Stimulated activated CD4-positive, alpha-beta T cell treated with anti-CD3 and anti-CD28 coated beads, Interleukin-1b, Interleukin-23, amount 100 ng/mL, for 1 hour (primary cell): ENCODE results near the gene RGS8.

Experiments used
- DNase-seq, 2 donors: peaks; one replicate each; pipeline ENCODE4 v3.0.0-alpha.2; 2020; ENCODE audit warnings: low read depth in 2 of 2

The RGS8 gene

GRCh38 chr1:182684116-182684828, at the start of gene RGS8:
RGS8 (minus strand) TSS chr1:182684587; CDS start chr1:182669649, 14,938 bp downstream.
- DNase-seq, result no peak

DNA sequence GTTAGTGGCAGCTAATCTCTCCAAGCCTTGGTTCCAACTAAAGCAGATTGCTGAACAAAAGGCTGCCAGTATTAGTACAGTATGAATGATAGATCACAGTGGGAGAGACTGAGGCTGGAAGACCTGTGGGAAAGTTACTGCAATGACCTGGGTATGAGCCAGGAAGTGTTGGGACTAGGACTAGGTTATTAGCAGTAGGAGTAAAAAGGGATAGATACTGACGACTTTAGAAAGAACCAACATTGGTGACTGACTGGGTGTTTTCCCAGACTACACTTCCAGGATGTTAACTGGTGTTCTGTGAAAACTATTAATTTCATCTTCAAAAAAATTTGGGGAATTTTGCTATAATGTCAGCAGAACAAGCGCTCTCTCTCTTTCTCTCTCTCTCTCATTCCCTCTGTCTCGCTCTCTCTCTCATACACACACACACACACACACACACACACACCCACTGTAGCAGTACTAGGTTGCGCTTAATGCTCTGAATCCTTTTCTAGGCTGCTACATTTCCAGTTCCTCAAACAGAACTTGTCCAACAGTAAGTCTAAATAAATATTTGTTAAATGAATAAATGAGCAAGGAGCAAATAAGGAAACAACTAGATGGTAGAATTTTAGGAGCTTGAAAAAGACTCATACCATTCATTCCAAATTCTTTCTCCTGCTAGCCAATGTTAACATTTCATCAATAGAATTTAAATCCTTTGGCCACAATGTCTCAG, 47.6 kb upstream of the RGS8 start:
- DNase-seq, result no peak

DNA sequence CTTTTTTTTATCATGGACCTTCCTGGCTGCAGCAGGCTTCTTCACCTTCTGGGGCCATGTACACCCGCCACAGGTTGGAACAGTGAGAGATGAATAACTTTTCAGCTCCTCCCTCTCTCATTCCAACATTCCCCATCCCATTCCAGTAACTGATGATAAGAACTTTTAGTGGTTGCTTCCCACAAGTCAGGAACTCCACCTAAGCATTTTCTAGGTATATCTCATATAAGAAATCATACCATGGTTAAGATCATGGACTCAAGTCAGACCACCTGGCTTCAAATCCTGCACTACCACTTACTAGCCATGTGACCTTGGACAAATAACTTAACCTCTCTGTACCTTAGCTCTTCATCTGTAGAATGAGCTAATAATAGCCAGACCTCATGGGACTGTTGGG, 42.5 kb upstream of the RGS8 start:
- no peak for DNase-seq

DNA sequence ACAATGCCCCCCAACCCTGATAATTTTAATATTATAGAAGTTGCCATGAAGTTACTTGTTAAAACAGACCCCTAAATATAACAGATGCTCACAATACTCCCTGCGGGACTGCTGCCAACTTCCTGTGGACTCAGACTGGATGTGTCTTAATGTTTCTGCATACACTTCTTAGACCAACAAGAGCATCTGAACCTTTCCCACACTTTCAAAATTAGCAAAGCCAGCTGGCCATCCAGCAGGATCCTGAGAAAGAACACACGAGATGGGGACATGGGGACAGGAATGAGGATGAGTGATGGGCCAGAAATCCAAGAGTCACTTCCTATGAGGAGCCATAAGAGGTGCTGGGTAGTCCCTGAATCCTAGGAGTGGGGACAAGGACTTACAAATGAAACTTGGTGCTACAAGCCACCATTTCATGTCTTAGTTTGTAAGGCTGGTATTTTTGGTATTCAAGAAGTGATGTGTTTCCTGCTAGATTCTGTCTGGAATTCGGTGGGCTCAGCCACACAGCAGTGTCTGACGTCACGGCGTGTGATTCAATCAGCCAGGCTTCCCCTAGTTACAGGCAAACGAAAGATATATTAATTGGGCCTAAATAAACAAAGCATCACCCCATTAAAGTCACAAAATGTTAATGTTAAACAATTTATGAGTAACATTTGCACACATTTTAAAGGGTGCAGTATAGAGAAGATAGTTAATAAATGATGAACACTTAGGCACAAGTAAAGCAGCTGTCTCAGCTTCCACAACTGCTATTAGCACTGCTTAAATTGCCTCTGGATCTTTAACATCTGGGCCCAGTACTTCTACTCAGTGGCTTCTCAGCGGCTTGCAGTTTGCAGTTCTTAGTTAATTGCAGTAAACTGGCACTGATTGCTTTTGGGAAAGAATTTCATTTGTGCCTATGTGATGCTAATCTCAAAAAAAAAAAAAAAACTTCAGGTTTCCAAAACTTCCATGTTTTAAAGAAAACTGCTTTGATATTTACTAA, 41.2 kb upstream of the RGS8 start:
- no peak for DNase-seq

GRCh38 chr1:182724215-182724614, 39.8 kb upstream of the RGS8 start:
- no peak for DNase-seq

- DNase-seq, result no peak
These were observed 38.8 kb upstream of the RGS8 start for GRCh38 chr1:182723200-182723599.

- DNase-seq, result no peak
These were observed 37.1 kb upstream of the RGS8 start for GRCh38 chr1:182721525-182721924.

DNA sequence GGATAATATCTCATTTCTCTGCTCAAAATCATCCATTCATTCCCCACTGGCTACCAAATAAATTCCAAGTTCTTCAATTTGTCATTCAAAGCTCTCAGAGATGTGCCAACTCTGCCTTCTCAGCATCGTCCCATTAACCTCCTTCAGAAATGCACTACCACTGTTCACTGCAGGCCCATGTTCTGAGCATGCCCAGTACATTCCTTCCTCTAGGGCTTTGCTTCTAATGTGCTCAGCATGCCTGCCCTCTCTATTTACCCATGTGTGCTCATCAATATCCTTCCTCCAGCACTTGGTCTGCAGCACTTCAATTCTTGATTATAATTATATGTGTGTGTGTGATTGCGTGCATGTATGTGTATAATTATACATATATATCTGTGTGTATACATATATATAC, 36.1 kb upstream of the RGS8 start:
- no peak for DNase-seq

GRCh38 chr1:182719553-182719952, 35.2 kb upstream of the RGS8 start:
- no peak for DNase-seq

DNA sequence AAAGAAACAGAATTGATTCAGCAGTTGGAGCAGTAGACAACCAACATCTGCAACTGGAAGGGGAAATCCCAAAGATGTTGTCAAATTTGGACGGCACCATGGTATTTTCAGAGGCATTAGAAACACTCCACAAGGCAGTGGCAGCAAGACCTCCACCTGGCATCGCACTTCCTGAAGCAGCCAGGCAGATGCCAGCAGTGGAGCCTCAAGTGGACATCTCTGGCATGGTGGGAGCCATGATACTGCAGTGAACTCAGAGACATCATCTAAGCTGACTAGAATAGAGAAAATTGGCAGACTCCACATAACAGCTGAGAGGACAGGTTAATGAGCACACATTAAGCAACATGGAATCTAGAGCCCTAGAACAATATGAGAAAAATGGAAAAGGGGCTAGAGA, 33.9 kb upstream of the RGS8 start:
- no peak for DNase-seq

DNA sequence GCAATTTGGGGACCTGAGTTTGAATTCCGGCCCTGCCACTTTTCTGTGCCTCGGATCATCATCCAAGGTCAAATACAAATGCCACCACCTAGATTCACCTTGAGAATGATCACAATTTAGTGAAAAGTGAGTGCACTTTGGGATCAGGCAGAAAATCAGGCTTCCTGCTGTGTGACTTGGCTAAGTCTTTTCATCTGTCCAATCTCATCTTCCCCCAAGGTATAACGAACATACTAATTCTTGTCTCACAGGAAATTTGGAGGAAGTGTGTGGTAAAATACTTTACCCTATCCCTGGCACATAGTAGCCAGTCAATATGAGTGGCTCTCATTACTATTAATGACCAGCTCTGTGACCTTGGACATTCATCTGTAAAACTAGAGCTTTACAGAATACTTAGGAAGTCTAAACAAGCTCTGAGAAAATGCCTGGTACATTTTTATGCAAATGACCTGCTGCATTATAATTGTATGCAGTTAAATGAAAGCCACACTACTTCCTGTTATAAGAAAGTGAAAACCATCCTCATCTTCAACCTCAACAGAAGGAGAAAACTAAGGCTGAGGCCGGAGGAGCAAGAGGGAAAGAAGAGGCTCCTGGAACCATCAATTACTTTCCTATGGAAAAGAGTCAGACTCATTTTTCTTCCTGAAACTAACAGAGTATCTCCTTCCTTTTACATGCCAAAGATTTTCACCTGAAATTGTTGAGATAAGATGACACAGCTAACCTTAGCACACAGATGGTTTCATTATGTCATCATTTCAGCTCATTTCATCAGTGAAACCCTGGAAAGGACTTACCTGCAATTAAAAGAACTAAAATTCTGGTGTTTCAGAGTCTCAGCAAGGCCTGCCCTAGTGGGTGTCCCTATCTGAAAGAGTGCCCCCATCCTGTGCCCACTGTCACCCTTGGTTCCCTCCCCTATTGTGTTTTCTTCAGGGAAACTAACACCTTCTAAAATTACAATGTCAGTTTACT, 32.6 kb upstream of the RGS8 start:
- no peak for DNase-seq

- DNase-seq, result no peak
These were observed 31.1 kb upstream of the RGS8 start for GRCh38 chr1:182715531-182715930.

DNA sequence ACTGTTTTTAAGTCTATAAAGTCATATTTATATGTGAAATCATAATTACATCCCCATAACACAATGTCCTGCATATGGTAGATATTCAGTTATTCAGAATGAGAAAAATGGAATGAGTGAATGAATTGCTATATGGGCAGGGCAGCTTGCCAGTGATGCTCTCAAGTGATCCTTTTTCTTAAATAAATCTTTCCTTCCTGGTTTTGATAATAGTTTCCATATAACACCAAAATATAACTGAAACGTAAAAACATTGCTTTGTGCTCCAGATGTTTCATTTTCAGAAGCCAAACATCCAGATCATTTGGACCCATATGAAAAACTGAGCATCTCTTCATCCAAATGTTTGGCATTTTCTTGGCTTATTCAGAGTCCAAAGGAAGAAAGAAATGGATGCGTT, 30.2 kb upstream of the RGS8 start:
- DNase-seq, result no peak

DNA sequence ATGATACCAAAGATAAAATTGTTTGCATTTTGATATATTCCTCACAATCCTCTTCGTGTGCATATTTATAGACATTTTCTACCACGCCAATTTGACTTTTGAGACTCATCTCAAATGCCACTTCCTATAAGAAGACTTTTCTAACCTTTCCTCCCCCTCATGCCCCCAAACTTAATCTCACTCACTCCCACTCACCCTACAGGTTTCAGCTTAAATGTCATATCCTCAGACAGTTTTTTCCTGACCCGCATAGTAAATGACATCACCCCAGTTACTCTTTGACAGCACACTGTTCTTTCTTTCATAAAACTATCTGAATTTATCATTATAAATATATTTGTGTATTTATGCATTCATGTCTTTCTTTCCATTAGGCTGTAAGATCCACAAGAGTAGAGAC, 29.6 kb upstream of the RGS8 start:
- no peak for DNase-seq

DNA sequence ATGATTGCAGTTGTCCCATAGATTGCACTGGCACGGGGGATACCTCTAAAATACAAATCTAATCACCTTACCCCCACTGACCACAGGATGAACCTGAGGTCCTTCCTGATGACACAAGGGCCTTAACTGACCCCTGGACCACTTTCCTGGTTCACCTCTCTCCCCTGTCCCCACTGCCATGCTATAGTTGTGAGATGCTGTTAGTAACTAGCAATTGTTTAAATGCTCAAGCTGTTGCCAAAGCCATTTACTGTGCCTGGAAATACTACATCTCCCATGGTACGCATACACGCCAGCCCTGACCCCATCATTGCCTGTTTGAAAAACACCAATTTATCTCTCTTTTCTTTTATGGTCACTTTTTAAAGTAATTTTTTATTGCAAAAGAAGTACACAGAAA, 29.1 kb upstream of the RGS8 start:
- DNase-seq, result no peak

GRCh38 chr1:182709855-182710254, 25.5 kb upstream of the RGS8 start:
- no peak for DNase-seq

DNA sequence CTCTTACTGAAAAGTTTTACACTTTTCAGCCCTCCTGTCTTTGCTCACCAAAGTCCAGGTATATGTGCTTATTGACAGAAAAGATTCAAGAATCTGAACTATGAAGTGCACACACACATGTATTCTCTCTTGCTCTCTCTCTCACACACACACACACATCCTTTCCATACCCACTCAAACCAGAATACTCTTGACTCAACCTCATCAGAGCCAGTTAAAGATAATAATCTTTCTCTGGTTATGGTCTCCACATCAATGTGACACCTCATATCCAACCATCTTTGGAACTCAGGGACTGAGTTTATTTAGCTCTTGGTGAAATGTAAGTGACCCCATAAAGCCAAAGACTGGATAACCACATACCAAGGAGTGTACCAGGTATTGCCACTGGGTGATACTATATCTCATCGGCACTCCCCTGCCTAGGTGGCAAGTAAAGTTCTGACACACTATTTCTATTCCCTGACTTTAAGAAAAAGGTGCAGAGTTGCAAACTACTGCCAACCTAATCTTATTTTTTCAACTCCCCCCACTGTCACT, 24.9 kb upstream of the RGS8 start:
- no peak for DNase-seq

DNA sequence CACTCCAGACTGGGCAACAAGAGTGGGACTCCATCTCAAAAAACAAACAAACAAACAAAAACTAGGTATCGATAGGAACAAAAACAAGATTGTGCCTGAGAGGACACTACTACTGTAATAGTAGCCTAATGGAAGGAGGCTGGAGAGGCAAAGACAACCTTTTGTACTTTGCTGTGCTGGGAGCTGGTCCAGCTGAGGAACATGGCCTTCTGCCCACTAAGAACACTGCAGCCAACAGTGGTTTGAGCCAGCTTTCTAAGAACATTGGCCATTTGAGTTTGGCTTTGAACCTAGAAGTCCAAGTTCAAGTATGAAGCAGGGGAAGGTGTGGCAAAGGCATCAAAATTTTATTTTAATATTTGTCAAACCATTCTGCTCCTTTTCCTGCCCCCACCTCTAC, 22.7 kb upstream of the RGS8 start:
- DNase-seq, result no peak

DNA sequence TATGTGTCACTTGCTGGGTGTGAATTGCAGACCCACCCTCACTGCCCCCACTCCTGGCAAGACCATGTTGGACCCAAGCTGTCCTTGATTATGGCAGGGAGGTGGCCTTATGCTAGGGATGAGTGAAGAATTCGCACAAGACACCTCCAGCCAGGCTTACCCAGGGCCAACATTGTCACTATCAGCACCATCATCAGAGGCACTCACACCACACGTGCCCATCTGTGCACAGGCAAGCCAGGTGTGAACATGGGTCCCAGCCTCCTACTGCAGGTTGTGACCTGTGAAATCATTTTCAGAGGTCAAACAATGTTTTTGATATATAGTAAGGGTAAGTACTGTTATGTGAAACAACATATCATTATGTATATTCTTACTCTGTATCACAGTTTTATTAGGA, 20.3 kb upstream of the RGS8 start:
- DNase-seq, result no peak

DNA sequence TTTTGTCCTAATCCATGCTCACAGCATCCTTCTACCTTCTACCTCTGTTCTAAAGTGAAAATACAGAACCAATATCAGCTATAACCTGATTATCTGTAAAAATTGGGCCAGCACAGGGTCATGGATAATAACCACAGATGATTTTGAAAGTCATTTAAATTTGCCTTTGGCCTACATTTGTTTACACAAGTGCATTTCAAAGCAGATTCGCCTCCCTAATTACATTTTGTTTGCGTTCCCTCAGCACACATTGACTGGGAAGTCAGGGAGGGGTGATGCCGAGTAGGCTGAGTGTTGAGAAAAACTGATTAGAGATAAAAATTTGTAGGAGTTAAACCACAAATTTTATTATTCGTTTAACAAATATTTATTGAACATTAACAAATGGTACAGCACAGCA, 19.2 kb upstream of the RGS8 start:
- DNase-seq, result no peak
